Glomerular visceral epithelial cell (primary cell): Measurements from ENCODE around the gene RPS15.

Experiments used
- DNase-seq: peaks from one replicate; pipeline ENCODE4 v3.0.0-alpha.2; 2016; ENCODE audit errors: extremely low spot score

Gene RPS15

DNA sequence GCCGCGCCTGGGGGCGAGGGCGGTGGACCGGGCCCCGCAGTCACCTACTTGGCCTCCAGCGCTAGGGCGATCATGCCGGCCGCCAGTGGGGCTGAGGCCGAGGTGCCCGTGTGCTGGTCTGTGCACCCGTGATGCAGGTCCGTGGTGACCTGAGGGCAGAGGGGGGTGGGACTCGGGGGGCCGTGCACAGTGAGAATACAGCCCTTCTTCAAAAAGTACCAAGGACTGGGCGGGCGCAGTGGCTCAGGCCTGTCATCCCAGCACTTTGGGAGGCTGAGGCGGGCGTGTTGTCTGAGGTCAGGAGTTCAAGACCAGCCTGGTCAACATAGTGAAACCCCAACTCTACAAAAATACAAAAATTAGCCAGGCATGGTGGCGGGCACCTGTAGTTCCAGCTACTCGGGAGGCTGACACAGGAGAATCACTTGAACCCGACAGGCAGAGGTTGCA is 45.8 kb downstream of the RPS15 start:
- DNase-seq: no peak

DNA sequence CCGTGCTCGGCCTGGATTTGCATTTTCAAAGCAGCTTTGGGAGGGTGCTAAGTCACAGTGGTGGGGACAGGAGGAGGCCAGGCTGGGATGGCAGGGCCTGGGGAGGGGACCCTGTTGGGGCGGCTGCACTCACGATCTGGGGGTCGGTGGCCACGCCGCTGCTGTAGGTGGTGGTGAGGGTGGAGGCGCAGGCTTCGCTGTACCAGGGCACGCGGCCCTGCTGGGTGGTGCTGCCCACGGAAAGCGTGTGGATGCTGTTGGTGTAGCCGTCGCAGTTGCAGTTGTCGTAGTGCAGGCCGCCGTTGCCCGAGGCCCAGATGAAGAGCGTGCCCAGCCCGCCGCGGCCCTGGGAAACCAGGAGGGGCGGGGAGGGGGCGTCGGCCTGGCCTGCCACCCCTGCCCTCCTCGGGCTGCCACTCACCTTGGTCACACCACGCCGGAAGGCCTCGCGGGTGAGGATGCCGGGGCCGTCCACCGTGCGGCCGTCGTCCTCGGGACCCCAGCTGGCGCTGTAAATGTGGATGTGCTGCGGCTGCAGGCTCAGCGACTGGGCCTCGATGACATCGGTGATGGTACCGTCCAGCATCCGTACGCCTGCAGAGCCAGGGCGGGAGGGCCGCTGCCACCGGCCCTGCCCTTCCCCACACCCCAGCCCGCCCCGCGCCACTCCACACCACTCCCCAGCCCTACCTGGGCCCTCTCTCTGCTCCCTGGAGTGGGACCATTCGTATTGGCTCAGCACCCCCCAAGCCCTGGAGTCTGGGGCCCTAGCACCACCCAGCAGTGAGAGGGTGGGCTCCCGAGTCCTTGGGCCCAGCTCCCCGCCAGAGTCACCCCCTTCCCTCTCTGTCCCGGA is 48.8 kb downstream of the RPS15 start:
- DNase-seq: no peak

DNA sequence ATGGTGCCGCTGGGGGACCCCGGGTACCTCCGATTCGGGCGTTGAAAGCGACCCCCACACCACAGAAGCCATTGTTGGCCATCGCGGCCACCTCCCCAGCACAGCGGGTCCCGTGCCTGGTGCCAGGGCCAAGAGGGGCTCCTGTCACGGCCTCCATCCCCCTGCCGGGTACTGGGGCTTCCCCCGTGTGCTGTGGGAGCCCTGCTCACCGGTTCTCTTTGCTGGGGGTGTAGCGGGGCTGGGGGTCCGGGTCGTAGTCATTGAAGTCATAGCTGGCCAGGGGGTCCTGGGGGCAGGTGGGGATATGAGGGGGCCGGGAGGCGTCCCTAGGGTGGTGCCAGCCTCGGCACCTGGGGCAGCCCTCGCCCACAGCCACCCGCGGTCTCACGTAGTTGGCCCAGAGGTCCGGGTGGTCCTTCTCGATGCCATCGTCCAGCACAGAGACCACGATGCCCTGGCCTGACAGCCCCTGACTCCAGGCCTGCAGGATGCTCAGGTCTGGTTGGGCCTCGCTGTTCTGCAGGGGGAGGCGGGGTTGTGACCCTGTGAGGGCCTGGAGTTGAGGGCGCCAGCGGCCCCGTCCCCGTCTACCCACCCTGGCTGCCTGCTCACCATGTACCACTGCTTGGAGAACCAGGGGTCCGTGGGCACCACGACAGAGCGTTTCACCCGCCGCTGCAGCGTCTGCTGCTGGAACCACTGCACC is 49.5 kb downstream of the RPS15 start:
- DNase-seq: no peak

DNA sequence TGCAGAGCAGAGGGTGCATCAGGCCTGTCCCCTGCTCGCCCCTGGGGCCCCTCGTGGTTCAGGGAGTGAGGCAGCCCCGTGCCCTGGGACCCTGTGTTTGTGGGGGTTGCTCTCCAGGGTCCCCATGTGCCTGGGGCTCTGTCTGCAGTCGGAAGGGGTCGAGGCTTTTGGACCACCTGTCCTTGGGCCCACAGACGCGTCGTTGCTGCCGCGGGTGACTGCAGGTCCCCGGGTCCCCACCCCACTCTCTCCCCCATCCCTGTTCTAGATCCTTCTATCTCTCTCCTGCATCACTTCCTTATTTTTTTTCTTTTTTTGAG is 50.0 kb downstream of the RPS15 start:
- DNase-seq: no peak

DNA sequence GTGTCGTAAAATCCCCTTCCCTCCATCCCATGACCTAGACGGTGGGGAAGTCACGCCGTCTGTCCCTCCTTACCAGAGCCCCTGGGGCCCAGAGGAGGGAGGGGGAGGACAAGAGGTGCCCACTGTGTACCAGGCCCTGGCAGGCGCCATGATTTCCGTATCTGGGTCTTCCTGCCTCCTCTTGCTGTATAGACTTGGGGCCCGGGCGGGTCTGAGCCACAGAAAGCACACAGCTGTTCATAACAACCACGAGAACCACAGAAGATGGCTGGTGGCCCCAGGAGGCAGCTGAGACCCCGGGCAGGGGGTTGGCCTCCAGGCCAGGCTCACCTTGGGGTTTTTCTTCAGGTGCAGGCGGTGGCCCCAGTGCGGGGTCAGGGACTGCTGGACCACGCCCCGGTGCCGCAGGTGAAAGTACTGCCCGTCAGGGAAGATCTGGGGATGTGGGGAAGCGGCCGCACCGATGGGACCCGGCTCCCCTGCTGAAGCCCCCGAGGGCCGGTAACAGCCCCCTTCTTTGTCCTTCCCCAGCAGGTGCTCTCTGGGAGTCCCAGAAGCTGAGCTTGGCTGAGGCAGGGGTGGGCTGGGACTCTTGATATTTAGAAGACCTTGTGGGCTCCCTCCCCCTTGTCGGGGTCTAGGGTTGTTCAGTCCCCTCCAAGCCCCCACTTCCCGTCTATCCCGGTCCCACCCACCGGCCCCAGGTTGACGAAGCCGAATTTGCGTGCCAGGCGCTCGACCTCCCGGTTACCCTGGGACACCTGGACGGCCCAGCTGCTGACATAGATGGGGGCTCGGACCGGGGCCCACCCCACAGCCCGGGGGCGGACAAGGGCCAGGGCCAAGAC is 51.5 kb downstream of the RPS15 start:
- DNase-seq: no peak
